HEK293 (cell line): ENCODE results near the gene KRTDAP.
"Not testable (repeated sequence)": the region's sequence is repeated elsewhere in the genome, so short reads cannot be mapped to it uniquely, and the experiment has no call there.

Source experiments
- CTCF ChIA-PET: fragments of 350-600 bp; formaldehyde crosslinking; extraction: SDS; loops from one replicate; lab custom pipeline; 2021; ENCODE audit warnings: antibody characterized with exemption; lab: Yijun Ruan, JAX
- POLR2A ChIA-PET: fragments of 300-600 bp; formaldehyde crosslinking; extraction: SDS; loops from one replicate; lab custom pipeline; 2020; ENCODE audit warnings: antibody characterized with exemption, inconsistent platforms; lab: Yijun Ruan, JAX
- H3K27ac ChIP-seq: fragments of 200-500 bp; sonication (Bioruptor generic); 2 replicates; pipeline ENCODE4 v1.5.1; 2014; ENCODE audit warnings: low read depth, low read length, control low read depth, inconsistent platforms; ENCODE audit errors: extremely low read depth
- H3K36me3 ChIP-seq, 2 experiments: fragments of 200-500 bp in 1 of 2; sonication (Bioruptor generic) in 1 of 2; 1 replicate in 1 of 2; 2 replicates in 1 of 2; pipeline ENCODE4 v1.5.1; 2014 to 2017; ENCODE audit warnings: inconsistent platforms in 2 of 2, low read length in 2 of 2; ENCODE audit not compliant: control insufficient read depth in 2 of 2, insufficient read depth in 1 of 2
- H3K4me1 ChIP-seq: fragments of 200-500 bp; sonication (Bioruptor generic); 2 replicates; pipeline ENCODE4 v1.5.1; 2014; ENCODE audit warnings: mild to moderate bottlenecking, low read length, inconsistent platforms; ENCODE audit not compliant: control insufficient read depth, insufficient read depth
- H3K4me3 ChIP-seq: 2 replicates; pipeline ENCODE4 v1.5.1; 2011; ENCODE audit warnings: low read depth, mild to moderate bottlenecking, control low read depth, low read length, moderate library complexity
- H3K9me3 ChIP-seq: fragments of 200-500 bp; sonication (Bioruptor generic); 2 replicates; pipeline ENCODE4 v1.5.1; 2014; ENCODE audit warnings: low read depth, low read length, inconsistent platforms; ENCODE audit not compliant: control insufficient read depth, insufficient read depth
- GFI1B ChIP-seq: fragments of 450-650 bp; formaldehyde crosslinking; IDR thresholded peaks from 2 replicates; pipeline ENCODE4 v1.5.1; 2016; ENCODE audit warnings: missing biosample characterization, missing genetic modification characterization
- GLIS1 ChIP-seq: fragments of 450-650 bp; formaldehyde crosslinking; IDR thresholded peaks from 2 replicates; pipeline ENCODE4 v1.5.1; 2016; ENCODE audit warnings: missing biosample characterization, missing genetic modification characterization
- MEIS1 ChIP-seq: sonication (generic); formaldehyde crosslinking; IDR thresholded peaks from 2 replicates; pipeline ENCODE4 v1.8.1; 2022; ENCODE audit warnings: missing genetic modification reagents, mild to moderate bottlenecking, borderline replicate concordance
- SCRT1 ChIP-seq: fragments of 450-650 bp; formaldehyde crosslinking; IDR thresholded peaks from 2 replicates; pipeline ENCODE4 v1.5.1; 2016; ENCODE audit warnings: missing biosample characterization, missing genetic modification characterization, borderline replicate concordance
- SCRT2 ChIP-seq: fragments of 450-650 bp; formaldehyde crosslinking; IDR thresholded peaks from 2 replicates; pipeline ENCODE4 v1.5.1; 2016; ENCODE audit warnings: missing biosample characterization, missing genetic modification characterization
- SP7 ChIP-seq: fragments of 450-650 bp; formaldehyde crosslinking; IDR thresholded peaks from 2 replicates; pipeline ENCODE4 v1.5.1; 2016; ENCODE audit warnings: missing biosample characterization, missing genetic modification characterization
- ZBTB17 ChIP-seq: fragments of 450-650 bp; formaldehyde crosslinking; IDR thresholded peaks from 2 replicates; pipeline ENCODE4 v1.5.1; 2016; ENCODE audit warnings: missing biosample characterization, missing genetic modification characterization
- ZFP69B ChIP-seq: fragments of 450-650 bp; formaldehyde crosslinking; IDR thresholded peaks from 2 replicates; pipeline ENCODE4 v1.5.1; 2016; ENCODE audit warnings: missing biosample characterization, missing genetic modification characterization
- ZIC2 ChIP-seq: fragments of 450-650 bp; formaldehyde crosslinking; IDR thresholded peaks from 2 replicates; pipeline ENCODE4 v1.5.1; 2016; ENCODE audit warnings: missing biosample characterization, missing genetic modification characterization
- ZNF175 ChIP-seq: fragments of 450-650 bp; formaldehyde crosslinking; IDR thresholded peaks from 2 replicates; pipeline ENCODE4 v1.5.1; 2016; ENCODE audit warnings: missing biosample characterization, missing genetic modification characterization
- ZNF18 ChIP-seq: fragments of 450-650 bp; formaldehyde crosslinking; IDR thresholded peaks from 2 replicates; pipeline ENCODE4 v1.5.1; 2016; ENCODE audit warnings: missing biosample characterization, missing genetic modification characterization
- ZNF239 ChIP-seq: fragments of 450-650 bp; formaldehyde crosslinking; IDR thresholded peaks from 2 replicates; pipeline ENCODE4 v1.5.1; 2016; ENCODE audit warnings: missing biosample characterization, missing genetic modification characterization
- ZNF473 ChIP-seq: fragments of 450-650 bp; formaldehyde crosslinking; IDR thresholded peaks from 2 replicates; pipeline ENCODE4 v1.5.1; 2017; ENCODE audit warnings: missing biosample characterization, missing genetic modification characterization
- ZNF488 ChIP-seq: fragments of 450-650 bp; formaldehyde crosslinking; IDR thresholded peaks from 2 replicates; pipeline ENCODE4 v1.5.1; 2016; ENCODE audit warnings: missing biosample characterization, missing genetic modification characterization
- ZNF692 ChIP-seq: fragments of 450-650 bp; formaldehyde crosslinking; IDR thresholded peaks from 2 replicates; pipeline ENCODE4 v1.5.1; 2016; ENCODE audit warnings: missing biosample characterization, missing genetic modification characterization
- ZNF791 ChIP-seq: fragments of 450-650 bp; formaldehyde crosslinking; IDR thresholded peaks from 2 replicates; pipeline ENCODE4 v1.5.1; 2016; ENCODE audit warnings: missing biosample characterization, missing genetic modification characterization
- ZSCAN4 ChIP-seq: fragments of 450-650 bp; formaldehyde crosslinking; IDR thresholded peaks from 2 replicates; pipeline ENCODE4 v1.5.1; 2017; ENCODE audit warnings: missing biosample characterization, missing genetic modification characterization
- TF ChIP-seq, protein P1 (sequence below): fragments of 450-650 bp; formaldehyde crosslinking; IDR thresholded peaks from 2 replicates; pipeline ENCODE4 v1.5.1; 2016; ENCODE audit warnings: missing biosample characterization, missing genetic modification characterization

KRTDAP gene

DNA sequence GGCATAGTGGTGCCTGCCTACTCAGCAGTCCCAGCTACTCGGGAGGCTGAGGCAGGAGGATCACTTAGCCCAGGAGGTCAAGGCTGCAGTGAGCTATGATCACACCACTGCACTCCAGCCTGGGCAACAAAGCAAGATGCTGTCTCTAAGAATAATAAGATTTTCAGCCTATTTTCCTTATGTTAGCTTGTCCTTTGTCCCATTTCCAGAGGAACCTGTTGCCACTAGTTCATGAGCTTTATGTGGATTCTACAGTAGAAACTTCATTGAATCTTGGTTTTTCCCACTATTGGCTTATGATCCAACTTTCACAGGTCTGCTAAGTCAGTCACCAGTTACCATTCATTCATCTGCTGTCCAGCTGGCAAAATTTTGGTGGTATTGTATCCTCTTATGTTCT, 24.0 kb downstream of the KRTDAP start:
- H3K4me1 ChIP-seq = no peaks in the 10 kb centered on the region
- ChIA-PET POLR2A (no interaction called here), CTCF (interaction anchor here (0.6 to 6.8 kb wide), 5 partner anchors 17 to 113 kb away, joined by 3 to 157 read pairs (median 6); partner anchors contain the start of gene FFAR3)

DNA sequence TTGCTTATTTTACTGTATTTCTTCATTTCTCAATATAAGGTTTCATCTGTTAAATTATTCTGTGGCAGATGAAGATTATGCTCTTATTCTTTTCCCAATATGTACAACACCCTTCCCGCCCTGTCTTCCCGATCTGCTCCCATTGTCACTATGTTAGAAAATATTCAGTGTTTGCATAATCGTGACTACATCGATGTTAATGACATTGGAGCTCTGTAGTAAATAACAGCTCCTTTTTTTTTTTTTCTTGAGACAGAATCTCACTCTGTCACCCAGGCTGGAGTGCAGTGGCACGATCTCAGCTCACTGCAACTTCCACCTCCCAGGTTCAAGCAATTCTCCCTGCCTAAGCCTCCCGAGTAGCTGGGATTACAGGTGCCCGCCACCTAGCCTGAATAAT, 27.3 kb downstream of the KRTDAP start:
- POLR2A ChIA-PET, H3K4me1 ChIP-seq, H3K9me3 ChIP-seq, H3K36me3 ChIP-seq, H3K27ac ChIP-seq, H3K4me3 ChIP-seq: not testable (repeated sequence)
- CTCF ChIA-PET = interaction anchor here (0.5 to 3.7 kb wide), 12 partner anchors 9 to 252 kb away, joined by 3 to 28 read pairs (median 6); no protein-coding TSS in a partner anchor

More for the DNA sequence above, 24.0 kb downstream of the KRTDAP start:
- Histone ChIP-seq H3K27ac (no peak overlapping the region), H3K4me3 (no peak overlapping the region), H3K36me3 (no peaks in the 10 kb centered on the region; a peak in 1 of 3 replicates), H3K9me3 (no peaks in the 10 kb centered on the region; the same call in 1 of the 2 replicates)
- TF ChIP-seq SCRT1 (tag by site-specific recombination) (peak; percentile 51; the same call in 1 of the 2 replicates), ZNF18 (tag by site-specific recombination) (no peak), ZFP69B (no peak), SCRT2 (tag by site-specific recombination) (peak; percentile 86), ZNF239 (tag by site-specific recombination) (no peak)

GRCh38 chr19:35462476-35462953, 27.7 kb downstream of the KRTDAP start:
- Histone ChIP-seq H3K4me3 (no peak overlapping the region), H3K27ac (no peak overlapping the region), H3K9me3 (no peaks in the 10 kb centered on the region; the same call in 1 of the 2 replicates), H3K4me1 (no peaks in the 10 kb centered on the region), H3K36me3 (no peaks in the 10 kb centered on the region; a peak in 1 of 3 replicates)
- TF ChIP-seq GLIS1 (tag by site-specific recombination) = no peak
- TF ChIP-seq SCRT2 (tag by site-specific recombination) = no peak
- peak; percentile 33; the same call in 1 of the 2 replicates for TF ChIP-seq SP7 (tag by site-specific recombination)
- TF ChIP-seq ZNF791 (tag by site-specific recombination) = no peak; the same call in 1 of the 2 replicates
- TF ChIP-seq MEIS1 (CRISPR knock-in tag) = no peak
- no peak for TF ChIP-seq ZNF488 (tag by site-specific recombination)
- TF ChIP-seq ZSCAN4 (tag by site-specific recombination) = no peak
- TF ChIP-seq, protein P1, sequence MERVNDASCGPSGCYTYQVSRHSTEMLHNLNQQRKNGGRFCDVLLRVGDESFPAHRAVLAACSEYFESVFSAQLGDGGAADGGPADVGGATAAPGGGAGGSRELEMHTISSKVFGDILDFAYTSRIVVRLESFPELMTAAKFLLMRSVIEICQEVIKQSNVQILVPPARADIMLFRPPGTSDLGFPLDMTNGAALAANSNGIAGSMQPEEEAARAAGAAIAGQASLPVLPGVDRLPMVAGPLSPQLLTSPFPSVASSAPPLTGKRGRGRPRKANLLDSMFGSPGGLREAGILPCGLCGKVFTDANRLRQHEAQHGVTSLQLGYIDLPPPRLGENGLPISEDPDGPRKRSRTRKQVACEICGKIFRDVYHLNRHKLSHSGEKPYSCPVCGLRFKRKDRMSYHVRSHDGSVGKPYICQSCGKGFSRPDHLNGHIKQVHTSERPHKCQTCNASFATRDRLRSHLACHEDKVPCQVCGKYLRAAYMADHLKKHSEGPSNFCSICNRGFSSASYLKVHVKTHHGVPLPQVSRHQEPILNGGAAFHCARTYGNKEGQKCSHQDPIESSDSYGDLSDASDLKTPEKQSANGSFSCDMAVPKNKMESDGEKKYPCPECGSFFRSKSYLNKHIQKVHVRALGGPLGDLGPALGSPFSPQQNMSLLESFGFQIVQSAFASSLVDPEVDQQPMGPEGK = no peak
- no peak for TF ChIP-seq ZIC2 (tag by site-specific recombination)
- no peak for TF ChIP-seq ZNF692 (tag by site-specific recombination)
- TF ChIP-seq ZNF175 (tag by site-specific recombination) = no peak
- no peak for TF ChIP-seq GFI1B
- peak; percentile 38; the same call in 1 of the 2 replicates for TF ChIP-seq ZBTB17 (tag by site-specific recombination)
- TF ChIP-seq ZNF473 (tag by site-specific recombination) = no peak
- CTCF ChIA-PET = interaction anchor here (0.5 to 3.7 kb wide), 9 partner anchors 9 to 347 kb away, joined by 3 to 28 read pairs (median 6); no protein-coding TSS in a partner anchor
- POLR2A ChIA-PET = no interaction called here
